Esophagus (tissue), 2 donors: ENCODE results near the gene SPTLC1. TPM values are rescaled to one million over a fixed set of nuclear protein-coding genes. Genes with fewer than 3 reads are reported as not detected.

Experiments
- H3K27ac ChIP-seq, 2 donors: one replicate each; pipeline ENCODE4 v1.5.1; 2013; ENCODE audit warnings: low read depth in 2 of 2, mild to moderate bottlenecking in 2 of 2, inconsistent platforms in 1 of 2, low read length in 1 of 2, moderate library complexity in 1 of 2
- H3K27me3 ChIP-seq, 2 donors: one replicate each; pipeline ENCODE4 v1.6.1; 2013; ENCODE audit warnings: low read length in 2 of 2, control low read depth in 1 of 2, mild to moderate bottlenecking in 1 of 2; ENCODE audit not compliant: insufficient read depth in 2 of 2, control insufficient read depth in 1 of 2
- H3K36me3 ChIP-seq, 2 donors: one replicate each; pipeline ENCODE4 v1.6.1; 2013; ENCODE audit warnings: low read length in 1 of 2; ENCODE audit not compliant: control insufficient read depth in 2 of 2, insufficient read depth in 2 of 2
- H3K4me1 ChIP-seq, 2 donors: one replicate each; pipeline ENCODE4 v1.6.1; 2013; ENCODE audit warnings: low read length in 1 of 2; ENCODE audit not compliant: control insufficient read depth in 2 of 2, insufficient read depth in 2 of 2
- H3K4me3 ChIP-seq, 2 donors: one replicate each; pipeline ENCODE4 v1.5.1; 2013; ENCODE audit warnings: low read length in 2 of 2, mild to moderate bottlenecking in 2 of 2, low read depth in 1 of 2, moderate library complexity in 1 of 2
- H3K9me3 ChIP-seq, 2 donors: one replicate each; pipeline ENCODE4 v1.6.1; 2013; ENCODE audit warnings: mild to moderate bottlenecking in 2 of 2, low read depth in 1 of 2, low read length in 1 of 2, moderate library complexity in 1 of 2; ENCODE audit not compliant: control insufficient read depth in 2 of 2, insufficient read depth in 1 of 2
- WGBS, 2 donors: extraction: QIAGEN DNeasy Blood & Tissue Kit; methylation state at CpG; one replicate each; pipeline ENCODE4 v1.1.7; 2013; 5-methylcytosine and 5-hydroxymethylcytosine counted together
- polyA plus RNA-seq, 2 donors: library from polyadenylated mRNA; stranded (reverse); fragments of 200-250 nt; gene quantifications; one replicate each; pipeline ENCODE4 v1.2.3, GENCODE V29; 2013
- donor health status: healthy with polysubstance abuse.
- donor health status: Bipolar disorder and iron deficiency.

Gene SPTLC1
- polyA plus RNA-seq, 2 donors: 53.9 to 57.1 TPM

DNA sequence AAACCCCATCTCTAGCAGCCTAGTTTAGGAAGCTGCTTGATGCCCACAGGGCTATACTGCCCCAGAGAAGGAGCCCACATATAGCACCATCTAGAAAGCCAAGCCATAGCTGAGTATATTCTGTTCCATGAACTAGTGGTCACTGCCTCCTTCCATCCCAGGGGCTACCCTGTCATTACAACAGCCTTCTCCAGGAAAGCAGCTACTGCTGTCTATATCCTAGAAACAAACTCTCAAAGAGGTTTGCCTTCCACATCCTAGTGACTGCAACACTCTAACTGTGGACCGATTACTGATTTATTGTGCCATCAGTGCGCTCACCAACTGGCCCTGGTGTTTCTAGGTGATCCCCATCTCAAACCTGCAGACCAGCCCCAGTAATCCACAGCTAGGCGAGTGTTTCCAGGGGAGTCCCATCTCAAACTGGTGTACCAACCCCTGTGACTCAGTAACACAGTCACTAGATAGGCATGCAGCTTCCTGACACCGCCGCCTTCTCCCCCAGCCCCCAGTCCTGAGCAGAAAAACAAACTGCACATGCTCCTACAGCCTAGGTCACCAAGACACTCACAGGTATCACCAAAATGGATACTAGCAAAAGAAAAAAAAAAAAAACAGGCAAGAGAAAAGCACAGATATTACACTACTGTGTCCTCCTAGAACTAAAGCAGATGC lies 14.8 kb downstream of the SPTLC1 start:
- Histone ChIP-seq H3K36me3 (peaks cover 0 to 7% of the 10 kb centered on the region in 2 donors), H3K27me3 (no peaks in the 10 kb centered on the region), H3K9me3 (no peaks in the 10 kb centered on the region), H3K4me3 (no peak overlapping the region), H3K27ac (peak overlapping the region; percentile 15 to 49), H3K4me1 (peaks cover 0 to 2% of the 10 kb centered on the region in 2 donors)
- WGBS, 2 donors: 79 to 84% methylated on average over 5 of the region's 5 CpGs

DNA sequence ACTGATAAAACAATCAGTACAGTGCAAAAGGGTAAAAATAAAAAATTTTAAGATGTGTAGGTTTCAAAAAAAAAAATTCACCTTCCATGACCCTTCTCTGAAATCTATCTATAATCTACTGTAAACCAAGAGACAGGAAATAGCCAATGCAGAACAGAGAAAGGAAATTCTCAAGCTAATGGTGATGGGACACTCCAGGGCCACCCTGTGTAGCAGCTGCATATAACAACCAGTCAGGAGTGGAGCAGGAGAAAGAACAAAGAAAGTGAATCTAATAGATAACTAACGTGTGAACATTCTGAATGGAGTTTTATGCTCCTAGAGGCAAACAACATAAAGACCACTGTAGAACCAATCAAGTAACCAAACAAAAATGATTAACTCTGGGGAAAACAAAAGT lies 16.6 kb downstream of the SPTLC1 start:
- no peaks in the 10 kb centered on the region for H3K27me3 ChIP-seq
- H3K4me1 ChIP-seq: peaks cover 0 to 2% of the 10 kb centered on the region in 2 donors
- H3K4me3 ChIP-seq: no peak overlapping the region
- H3K27ac ChIP-seq: no peak overlapping the region
- no peaks in the 10 kb centered on the region for H3K9me3 ChIP-seq
- WGBS, 2 donors: 54 to 75% methylated on average over 1 of the region's 1 CpG
- peaks cover 0 to 6% of the 10 kb centered on the region in 2 donors for H3K36me3 ChIP-seq

DNA sequence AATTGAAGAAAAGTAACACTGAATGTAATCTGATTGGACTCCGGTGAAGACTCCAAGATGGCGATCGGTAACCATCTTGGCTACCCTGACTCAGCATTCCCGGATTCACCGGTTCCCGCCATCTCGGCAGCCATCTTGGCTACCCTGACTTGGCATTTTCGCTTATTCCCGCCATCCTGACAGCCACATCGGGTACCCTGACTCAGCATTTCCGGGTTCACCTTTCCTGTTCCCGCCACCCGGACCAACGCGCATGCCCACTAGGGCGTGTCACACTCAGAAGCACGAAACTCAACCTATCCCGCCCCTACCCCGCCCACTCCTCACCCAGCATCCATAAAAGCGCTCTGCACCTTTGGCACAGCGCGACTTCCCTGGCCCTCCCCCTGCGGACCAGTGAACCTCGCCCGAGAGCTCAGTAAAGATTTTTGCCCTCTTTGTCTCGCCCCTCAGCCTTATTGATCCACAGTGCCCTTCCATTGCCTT lies 17.2 kb downstream of the SPTLC1 start:
- Histone ChIP-seq H3K4me3 (no peak overlapping the region), H3K27ac (peak overlapping the region in 1 of 2 donors; percentile 10), H3K36me3 (no peaks in the 10 kb centered on the region), H3K27me3 (no peaks in the 10 kb centered on the region), H3K4me1 (peaks cover 0 to 2% of the 10 kb centered on the region in 2 donors), H3K9me3 (no peaks in the 10 kb centered on the region)
- WGBS, 2 donors: 54 to 63% methylated on average over 26 of the region's 26 CpGs

DNA sequence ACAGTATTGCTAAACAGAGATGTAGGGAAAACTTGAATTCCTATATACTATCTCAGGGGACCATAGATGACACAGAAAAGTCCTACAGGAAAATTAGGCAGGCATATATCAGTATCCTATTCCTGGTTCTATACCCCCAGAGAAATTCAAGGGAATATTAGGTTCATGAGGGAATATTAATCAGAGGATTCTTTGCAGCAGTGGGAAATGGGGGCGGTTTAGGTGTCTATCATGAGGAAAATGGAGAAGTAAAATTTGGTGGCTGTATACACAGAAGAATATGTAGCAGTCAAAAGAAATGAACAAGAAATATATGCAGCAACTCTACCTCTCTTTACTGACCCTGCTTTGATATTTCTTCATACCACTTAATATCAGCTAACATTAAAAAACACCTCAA lies 20.0 kb downstream of the SPTLC1 start:
- 93 to 96% methylated on average over 1 of the region's 1 CpG for WGBS, 2 donors
- Histone ChIP-seq H3K27me3 (no peaks in the 10 kb centered on the region), H3K27ac (no peak overlapping the region), H3K4me1 (peaks cover 0 to 2% of the 10 kb centered on the region in 2 donors), H3K4me3 (no peak overlapping the region), H3K36me3 (no peaks in the 10 kb centered on the region), H3K9me3 (no peaks in the 10 kb centered on the region)

DNA sequence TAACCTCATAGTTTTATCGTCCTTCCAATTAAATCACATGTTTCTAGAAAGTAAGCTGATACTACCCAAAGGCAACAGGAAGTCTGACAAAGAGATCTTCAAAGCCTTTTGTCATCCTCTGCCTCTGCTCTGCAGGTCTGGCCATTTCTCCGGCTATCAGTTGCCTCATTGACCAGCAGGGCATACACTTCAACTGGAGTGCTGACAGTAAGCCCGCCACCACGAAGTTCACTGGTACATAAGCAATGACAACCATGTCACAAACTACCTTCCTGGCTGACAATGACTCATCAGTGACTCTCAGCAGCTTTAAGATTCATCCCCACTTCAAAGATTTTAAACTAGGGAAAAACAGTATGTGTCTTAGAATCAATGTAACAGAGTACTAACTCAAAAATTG lies 20.6 kb downstream of the SPTLC1 start:
- no peak overlapping the region for H3K27ac ChIP-seq
- WGBS, 2 donors: 90 to 92% methylated on average over 4 of the region's 4 CpGs
- H3K4me1 ChIP-seq: no peaks in the 10 kb centered on the region
- no peaks in the 10 kb centered on the region for H3K36me3 ChIP-seq
- H3K4me3 ChIP-seq: no peak overlapping the region
- no peaks in the 10 kb centered on the region for H3K27me3 ChIP-seq
- no peaks in the 10 kb centered on the region for H3K9me3 ChIP-seq

DNA sequence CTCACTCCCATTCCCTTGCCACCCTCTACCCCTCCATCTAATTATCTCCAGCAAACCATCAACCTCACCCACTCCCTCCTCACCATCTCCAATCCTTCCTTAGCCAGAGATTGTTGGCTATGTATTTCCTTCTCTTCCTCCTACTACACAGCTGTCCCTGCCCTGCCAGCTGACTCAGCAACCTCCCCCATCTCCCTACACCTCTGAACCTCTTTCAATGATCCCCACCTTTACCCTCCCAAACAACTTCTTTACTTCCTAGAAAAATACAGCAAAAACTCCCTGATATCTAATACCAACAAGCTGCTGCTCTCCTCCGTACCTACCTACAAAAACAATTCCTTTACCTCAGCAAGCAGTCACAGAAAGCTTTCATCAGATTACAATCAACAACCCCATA lies 37.3 kb downstream of the SPTLC1 start:
- no peaks in the 10 kb centered on the region for H3K27me3 ChIP-seq
- no peaks in the 10 kb centered on the region for H3K4me1 ChIP-seq
- no peak overlapping the region for H3K27ac ChIP-seq
- no peaks in the 10 kb centered on the region for H3K9me3 ChIP-seq
- no peak overlapping the region for H3K4me3 ChIP-seq
- 98 to 100% methylated on average over 1 of the region's 1 CpG for WGBS, 2 donors
- H3K36me3 ChIP-seq: peaks cover 7 to 22% of the 10 kb centered on the region in 2 donors

DNA sequence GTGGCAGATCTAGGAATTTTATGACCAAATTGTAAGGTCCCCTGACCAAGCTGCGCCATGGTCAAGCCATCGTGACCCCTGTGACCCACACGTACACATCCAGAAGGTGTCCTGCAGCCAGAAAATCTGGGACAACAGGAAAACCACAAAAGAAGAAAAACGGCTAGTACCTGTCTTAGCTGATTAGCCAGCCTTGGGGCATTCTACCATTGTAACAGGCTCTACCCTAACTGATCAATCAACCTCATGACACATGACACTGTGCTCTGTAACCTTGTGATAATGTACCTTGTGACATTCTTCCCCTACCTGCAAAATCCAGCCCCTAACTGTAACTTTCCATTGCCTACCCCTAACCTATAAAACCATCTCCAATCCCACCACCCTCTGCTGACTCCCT lies 43.6 kb downstream of the SPTLC1 start:
- Histone ChIP-seq H3K36me3 (peaks cover 6 to 18% of the 10 kb centered on the region in 2 donors), H3K9me3 (peaks cover 0 to 2% of the 10 kb centered on the region in 2 donors), H3K4me3 (no peak overlapping the region), H3K27me3 (no peaks in the 10 kb centered on the region), H3K27ac (no peak overlapping the region), H3K4me1 (no peaks in the 10 kb centered on the region)
- 79 to 81% methylated on average over 4 of the region's 4 CpGs for WGBS, 2 donors

DNA sequence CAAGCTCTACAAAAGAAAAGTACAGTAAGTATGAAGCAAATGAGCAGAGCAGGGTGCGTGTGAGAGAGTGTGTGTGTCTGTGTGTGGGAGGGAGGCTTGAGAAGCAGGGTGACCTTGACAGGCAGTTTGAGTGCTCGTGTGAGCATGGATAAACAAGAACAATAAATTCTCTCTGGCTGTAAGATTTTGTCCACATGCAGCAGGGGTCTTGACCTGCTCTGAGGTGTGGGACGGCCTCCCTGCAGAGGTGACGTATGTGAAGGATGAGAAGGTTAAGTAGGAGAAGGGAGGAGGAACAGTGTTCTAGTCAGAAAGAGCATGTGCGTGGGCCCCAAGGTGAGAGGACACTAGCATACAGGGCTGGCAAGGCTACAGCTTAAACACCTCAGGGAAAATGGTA lies 49.0 kb downstream of the SPTLC1 start:
- H3K36me3 ChIP-seq: peaks cover 10 to 11% of the 10 kb centered on the region in 2 donors

DNA sequence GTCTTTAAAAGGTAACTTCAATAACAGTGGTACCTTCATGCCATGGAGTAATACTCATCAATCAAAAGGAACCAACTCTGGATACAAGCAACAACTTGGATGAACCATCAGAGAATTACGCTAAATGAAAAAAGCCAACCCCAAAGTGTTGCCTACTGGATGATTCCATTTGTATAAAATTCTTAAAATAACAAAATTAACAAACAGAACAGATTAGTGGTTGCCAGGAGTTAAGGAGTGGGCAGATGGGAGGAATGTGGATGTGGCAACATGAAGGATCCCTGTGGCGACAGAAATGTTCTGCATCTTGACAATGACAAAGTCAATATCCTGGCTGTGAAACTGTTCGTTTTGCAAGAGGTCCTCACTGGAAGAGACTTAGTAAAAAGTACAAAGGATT lies 50.5 kb downstream of the SPTLC1 start:
- peaks cover 10 to 11% of the 10 kb centered on the region in 2 donors for H3K36me3 ChIP-seq
- no peaks in the 10 kb centered on the region for H3K4me1 ChIP-seq
- peaks cover 0 to 2% of the 10 kb centered on the region in 2 donors for H3K9me3 ChIP-seq
- WGBS, 2 donors: 80 to 85% methylated on average over 3 of the region's 3 CpGs
- no peak overlapping the region for H3K27ac ChIP-seq
- no peaks in the 10 kb centered on the region for H3K27me3 ChIP-seq
- H3K4me3 ChIP-seq: no peak overlapping the region

More for the DNA sequence above, 49.0 kb downstream of the SPTLC1 start:
- Histone ChIP-seq H3K4me3 (no peak overlapping the region), H3K9me3 (peaks cover 0 to 2% of the 10 kb centered on the region in 2 donors), H3K4me1 (no peaks in the 10 kb centered on the region), H3K27ac (no peak overlapping the region), H3K27me3 (no peaks in the 10 kb centered on the region)
- WGBS, 2 donors: 90 to 94% methylated on average over 5 of the region's 5 CpGs

DNA sequence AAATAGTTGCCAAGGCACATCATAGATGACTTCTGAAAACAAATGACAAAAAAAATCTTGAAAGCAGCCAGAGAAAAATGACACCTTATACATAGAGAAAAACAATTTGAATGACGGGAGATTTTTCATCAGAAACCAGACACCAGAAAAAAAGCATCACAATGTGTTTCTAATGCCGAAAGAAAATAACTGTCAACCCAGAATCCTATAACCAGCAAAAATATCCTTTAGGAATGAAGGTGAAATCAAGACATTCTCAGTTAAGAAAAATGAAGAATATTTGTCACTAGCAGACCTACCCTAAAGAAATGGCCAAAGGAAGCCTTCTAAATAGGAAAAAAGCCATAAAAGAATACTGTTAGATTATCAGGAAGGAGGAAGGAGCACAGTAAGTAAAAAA lies 54.0 kb downstream of the SPTLC1 start:
- Histone ChIP-seq H3K27me3 (no peaks in the 10 kb centered on the region), H3K4me3 (no peak overlapping the region), H3K36me3 (peaks cover 6 to 8% of the 10 kb centered on the region in 2 donors), H3K27ac (no peak overlapping the region), H3K4me1 (no peaks in the 10 kb centered on the region), H3K9me3 (no peaks in the 10 kb centered on the region)
- WGBS, 2 donors: 96 to 99% methylated on average over 2 of the region's 2 CpGs
